WTC11 (cell line): ENCODE data around the gene ASS1. TPM values are rescaled to one million over a fixed set of nuclear protein-coding genes. Genes with fewer than 3 reads are reported as not detected.

Experiments used
- ATAC-seq: fragments of 200-7000 bp; cut with Tn5 transposase; 2 replicates; pipeline ENCODE4 v1.10.0; 2021; ENCODE audit warnings: mild to moderate bottlenecking, moderate library complexity
- CTCF ChIA-PET: fragments of 300-600 bp; sonication (Branson Sonifier 250); formaldehyde crosslinking; loops from one replicate; lab custom pipeline; 2021; ENCODE audit warnings: antibody characterized with exemption; lab: Charles Lee
- POLR2A ChIA-PET: fragments of 350-600 bp; sonication (Branson Sonifier 250); formaldehyde crosslinking; loops from one replicate; lab custom pipeline; 2021; ENCODE audit warnings: antibody characterized with exemption; lab: Charles Lee
- DNase-seq: peaks from one replicate; pipeline ENCODE4 v3.0.0; 2021; ENCODE audit warnings: low spot score
- H3K27ac Mint-ChIP-seq: 2 replicates; pipeline ENCODE4 v1.8.0; 2021; ENCODE audit warnings: mixed read lengths
- H3K27me3 Mint-ChIP-seq: 2 replicates; pipeline ENCODE4 v1.8.0; 2021; ENCODE audit warnings: low read depth, mild to moderate bottlenecking, moderate library complexity, mixed read lengths
- H3K36me3 Mint-ChIP-seq: 2 replicates; pipeline ENCODE4 v1.8.0; 2021; ENCODE audit warnings: mixed read lengths
- H3K4me1 Mint-ChIP-seq: 2 replicates; pipeline ENCODE4 v1.8.0; 2022; ENCODE audit warnings: mixed read lengths
- H3K4me3 Mint-ChIP-seq: 2 replicates; pipeline ENCODE4 v1.8.0; 2021; ENCODE audit warnings: mild to moderate bottlenecking, moderate library complexity, mixed read lengths
- H3K9me3 Mint-ChIP-seq: 2 replicates; pipeline ENCODE4 v1.8.0; 2021; ENCODE audit warnings: mixed read lengths
- EMX1 ChIP-seq: fragments of 250-450 bp; sonication (Bioruptor Pico); IDR thresholded peaks from 2 replicates; pipeline ENCODE4 v1.8.0; 2021; ENCODE audit warnings: mild to moderate bottlenecking
- ESRRA ChIP-seq: sonication (generic); formaldehyde crosslinking; IDR thresholded peaks from 2 replicates; pipeline ENCODE4 v1.8.1; 2022; ENCODE audit warnings: mild to moderate bottlenecking, missing genetic modification reagents, borderline replicate concordance
- GRHL2 ChIP-seq: fragments of 250-450 bp; sonication (Bioruptor Pico); IDR thresholded peaks from 2 replicates; pipeline ENCODE4 v1.8.0; 2022; ENCODE audit warnings: mild to moderate bottlenecking, moderate library complexity; ENCODE audit not compliant: insufficient replicate concordance, severe bottlenecking
- JUN ChIP-seq: sonication (generic); formaldehyde crosslinking; IDR thresholded peaks from 2 replicates; pipeline ENCODE4 v1.8.0; 2023; ENCODE audit warnings: mild to moderate bottlenecking, missing genetic modification reagents
- KAT7 ChIP-seq: sonication (generic); formaldehyde crosslinking; IDR thresholded peaks from 2 replicates; pipeline ENCODE4 v1.8.1; 2023; ENCODE audit warnings: missing genetic modification reagents, mild to moderate bottlenecking, borderline replicate concordance
- NFATC4 ChIP-seq: fragments of 250-450 bp; sonication (Bioruptor Pico); IDR thresholded peaks from 2 replicates; pipeline ENCODE4 v1.9.0; 2021; ENCODE audit warnings: mild to moderate bottlenecking
- NFE2L1 ChIP-seq: sonication (generic); formaldehyde crosslinking; IDR thresholded peaks from 2 replicates; pipeline ENCODE4 v1.8.1; 2023; ENCODE audit warnings: missing genetic modification reagents
- SMAD4 ChIP-seq: sonication (generic); formaldehyde crosslinking; IDR thresholded peaks from 2 replicates; pipeline ENCODE4 v1.8.0; 2022; ENCODE audit warnings: mild to moderate bottlenecking, missing genetic modification reagents
- SOX15 ChIP-seq: fragments of 250-450 bp; sonication (Bioruptor Pico); IDR thresholded peaks from 2 replicates; pipeline ENCODE4 v1.9.0; 2021; ENCODE audit warnings: mild to moderate bottlenecking
- SP1 ChIP-seq: sonication (generic); formaldehyde crosslinking; conservative IDR thresholded peaks from 2 replicates; pipeline ENCODE4 v1.8.1; 2022; ENCODE audit warnings: missing genetic modification reagents
- TP53 ChIP-seq: sonication (generic); formaldehyde crosslinking; IDR thresholded peaks from 2 replicates; pipeline ENCODE4 v1.8.1; 2023; ENCODE audit warnings: mild to moderate bottlenecking, missing genetic modification reagents
- ZBTB21 ChIP-seq: sonication (generic); formaldehyde crosslinking; IDR thresholded peaks from 2 replicates; pipeline ENCODE4 v1.8.1; 2023; ENCODE audit warnings: mild to moderate bottlenecking, missing genetic modification reagents, borderline replicate concordance
- ZNF121 ChIP-seq: sonication (generic); formaldehyde crosslinking; IDR thresholded peaks from 2 replicates; pipeline ENCODE4 v1.8.0; 2023; ENCODE audit warnings: missing genetic modification reagents
- ZNF138 ChIP-seq: sonication (generic); formaldehyde crosslinking; conservative IDR thresholded peaks from 2 replicates; pipeline ENCODE4 v1.8.1; 2022; ENCODE audit warnings: mild to moderate bottlenecking, moderate library complexity, missing genetic modification reagents
- ZNF396 ChIP-seq: fragments of 250-450 bp; sonication (Bioruptor Pico); IDR thresholded peaks from 2 replicates; pipeline ENCODE4 v1.8.0; 2021; ENCODE audit warnings: mild to moderate bottlenecking, moderate library complexity, borderline replicate concordance
- ZNF416 ChIP-seq: fragments of 250-450 bp; sonication (Bioruptor Pico); IDR thresholded peaks from 2 replicates; pipeline ENCODE4 v1.9.0; 2021; ENCODE audit warnings: mild to moderate bottlenecking, inconsistent platforms
- total RNA-seq: library from RNA; stranded (reverse); gene quantifications from 3 replicates; pipeline ENCODE4 v1.2.3, GENCODE V29; 2021
- TF ChIP-seq, protein P1 (sequence below): sonication (generic); formaldehyde crosslinking; IDR thresholded peaks from 2 replicates; pipeline ENCODE4 v1.8.0; 2023; ENCODE audit warnings: missing genetic modification reagents

The ASS1 gene
- total RNA-seq, 1 experiment from 2014 or later, result 95.7 TPM

DNA sequence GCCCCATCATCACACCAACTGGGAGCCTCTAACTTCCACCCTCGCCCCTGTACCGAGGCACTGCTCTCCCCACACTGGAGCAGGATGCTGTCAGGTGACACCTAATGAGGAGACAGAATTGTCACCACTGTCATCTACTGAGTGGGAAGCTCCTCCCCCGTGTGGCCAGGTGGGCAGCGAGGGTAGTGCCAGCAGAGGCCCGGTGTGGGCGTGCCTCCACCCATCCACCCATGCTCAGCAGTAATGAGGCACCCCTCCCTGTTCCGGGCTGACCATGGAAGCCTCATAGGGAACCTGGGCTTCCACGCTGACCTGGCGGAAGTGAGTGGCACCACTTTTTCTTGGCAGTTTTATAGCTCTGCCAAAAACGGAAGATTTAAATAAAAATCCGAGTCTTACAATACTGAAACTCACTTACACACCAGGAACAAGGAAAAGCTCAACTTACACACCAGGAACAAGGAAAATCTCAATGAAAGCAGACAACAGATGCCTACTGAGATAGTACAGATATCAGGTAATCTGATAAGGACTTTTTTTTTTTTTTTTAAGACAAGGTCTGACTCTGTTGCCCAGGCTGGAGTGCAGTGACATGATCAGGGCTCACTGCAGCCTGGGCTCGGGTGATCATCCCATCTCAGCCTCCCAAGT is 30.6 kb upstream of the ASS1 start:
- CTCF ChIA-PET, result no interaction called here
- H3K4me3 Mint-ChIP-seq, result no peak overlapping the region

DNA sequence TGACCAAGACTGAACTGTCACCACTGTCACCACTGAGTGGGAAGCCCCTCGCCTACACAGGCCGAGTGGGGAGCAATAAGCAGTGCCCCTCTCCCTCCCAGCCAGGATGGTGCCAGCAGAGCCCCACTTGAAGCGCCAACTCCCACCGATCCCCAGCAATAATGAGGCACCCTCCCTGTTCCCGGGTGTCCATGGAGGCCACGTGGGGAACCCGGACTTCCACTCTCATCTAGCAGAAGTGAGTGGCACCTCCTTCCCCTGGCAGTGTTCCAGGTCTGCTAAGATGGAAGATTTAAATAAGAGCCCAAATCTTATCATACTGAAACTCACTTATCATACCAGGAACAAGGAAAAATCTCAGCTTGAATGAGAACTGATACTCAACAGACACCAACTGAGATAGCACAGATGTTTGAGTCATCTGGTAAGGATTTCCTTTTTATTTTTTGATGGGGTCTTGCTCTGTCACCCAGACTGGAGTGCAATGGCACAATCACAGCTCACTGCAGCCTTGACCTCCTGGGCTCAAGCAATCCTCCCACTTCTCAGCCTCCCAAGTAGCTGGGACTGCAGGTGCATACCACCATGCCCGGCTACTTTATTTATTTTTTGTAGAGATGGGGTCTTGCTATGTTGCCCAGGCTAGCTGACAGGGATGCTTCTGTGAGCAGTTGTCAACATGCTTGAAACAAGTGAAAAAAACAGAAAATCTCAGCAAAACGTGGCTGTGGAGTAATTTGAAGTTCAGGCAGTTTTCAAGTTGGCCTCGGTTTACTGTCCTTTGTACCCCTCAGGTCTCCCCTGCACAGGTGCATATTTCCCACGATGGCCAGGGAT is 29.6 kb upstream of the ASS1 start:
- H3K27me3 Mint-ChIP-seq, result no peaks in the 10 kb centered on the region
- CTCF ChIA-PET, result interaction anchor here (0.6 kb wide), 1 partner anchor 1493 kb away, joined by 4 read pairs; no protein-coding TSS in a partner anchor
- H3K4me1 Mint-ChIP-seq, result no peaks in the 10 kb centered on the region
- ATAC-seq, result no peak
- no peak overlapping the region for H3K27ac Mint-ChIP-seq
- TF ChIP-seq KAT7 (CRISPR knock-in tag), result no peak
- TF ChIP-seq ZNF121 (CRISPR knock-in tag), result 0 out of 2 replicates have a peak, but pooled peaks have one; percentile 10
- no peak overlapping the region for H3K4me3 Mint-ChIP-seq
- DNase-seq, result no peak
- peaks cover 9% of the 10 kb centered on the region for H3K36me3 Mint-ChIP-seq
- peaks cover 9% of the 10 kb centered on the region for H3K9me3 Mint-ChIP-seq
- POLR2A ChIA-PET, result no interaction called here

More for the DNA sequence above, 30.6 kb upstream of the ASS1 start:
- Mint-ChIP-seq H3K36me3 (peaks cover 3% of the 10 kb centered on the region), H3K9me3 (peaks cover 2% of the 10 kb centered on the region), H3K27ac (no peak overlapping the region), H3K27me3 (no peaks in the 10 kb centered on the region), H3K4me1 (no peaks in the 10 kb centered on the region)
- DNase-seq, result no peak
- ATAC-seq, result no peak
- TF ChIP-seq ZNF416 (CRISPR knock-in tag) (no peak), ESRRA (CRISPR knock-in tag) (no peak), SP1 (CRISPR knock-in tag) (no peak), SOX15 (CRISPR knock-in tag) (no peak)
- POLR2A ChIA-PET, result no interaction called here

DNA sequence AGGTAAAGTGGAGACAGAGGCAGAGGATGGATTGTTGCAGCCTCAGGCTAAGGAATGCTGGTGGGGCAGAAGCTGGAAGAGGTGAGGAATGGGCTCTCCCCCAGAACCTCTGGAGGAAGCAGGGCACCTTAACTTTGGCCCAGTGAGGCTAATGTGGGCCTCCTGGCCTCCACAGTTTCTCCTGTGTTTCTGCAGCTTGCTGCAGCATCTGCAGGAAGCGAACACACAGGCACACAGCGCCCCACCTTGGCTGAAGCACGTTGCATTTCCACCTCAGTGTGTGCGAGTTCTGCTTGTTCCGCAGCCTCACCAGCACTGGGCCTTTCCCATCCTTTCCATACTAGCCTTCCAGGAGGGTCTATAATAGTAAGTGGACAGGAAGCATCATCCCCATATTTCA is 27.2 kb upstream of the ASS1 start:
- CTCF ChIA-PET, result interaction anchor here (0.6 to 1.1 kb wide), 6 partner anchors 14 to 292 kb away, joined by 3 to 6 read pairs (median 4); no protein-coding TSS in a partner anchor

DNA sequence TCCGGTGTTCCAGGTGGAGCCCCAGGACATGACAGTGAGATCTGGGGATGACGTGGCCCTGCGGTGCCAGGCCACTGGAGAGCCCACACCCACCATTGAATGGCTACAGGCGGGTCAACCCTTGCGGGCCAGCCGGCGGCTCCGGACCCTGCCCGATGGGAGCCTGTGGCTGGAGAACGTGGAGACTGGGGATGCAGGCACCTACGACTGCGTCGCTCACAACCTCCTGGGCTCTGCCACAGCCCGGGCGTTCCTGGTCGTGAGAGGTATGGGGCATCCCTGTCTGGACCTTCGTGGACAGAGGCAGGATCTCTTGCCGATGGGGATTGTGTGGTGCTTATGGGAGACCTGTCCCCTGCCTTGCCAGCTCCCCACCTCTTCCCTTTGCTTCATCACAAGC is 26.0 kb upstream of the ASS1 start:
- DNase-seq (no peak), ATAC-seq (no peak)
- Mint-ChIP-seq H3K27ac (no peak overlapping the region), H3K4me1 (peaks cover 21% of the 10 kb centered on the region), H3K27me3 (no peaks in the 10 kb centered on the region), H3K9me3 (peaks cover 9% of the 10 kb centered on the region), H3K4me3 (no peak overlapping the region), H3K36me3 (peaks cover 9% of the 10 kb centered on the region)
- TF ChIP-seq TP53 (no peak), ZNF416 (CRISPR knock-in tag) (no peak), JUN (CRISPR knock-in tag) (no peak), ZNF396 (no peak), EMX1 (CRISPR knock-in tag) (no peak), ZBTB21 (CRISPR knock-in tag) (no peak), GRHL2 (CRISPR knock-in tag) (no peak), NFE2L1 (no peak), NFATC4 (CRISPR knock-in tag) (no peak), ZNF138 (CRISPR knock-in tag) (no peak)
- TF ChIP-seq, protein P1, sequence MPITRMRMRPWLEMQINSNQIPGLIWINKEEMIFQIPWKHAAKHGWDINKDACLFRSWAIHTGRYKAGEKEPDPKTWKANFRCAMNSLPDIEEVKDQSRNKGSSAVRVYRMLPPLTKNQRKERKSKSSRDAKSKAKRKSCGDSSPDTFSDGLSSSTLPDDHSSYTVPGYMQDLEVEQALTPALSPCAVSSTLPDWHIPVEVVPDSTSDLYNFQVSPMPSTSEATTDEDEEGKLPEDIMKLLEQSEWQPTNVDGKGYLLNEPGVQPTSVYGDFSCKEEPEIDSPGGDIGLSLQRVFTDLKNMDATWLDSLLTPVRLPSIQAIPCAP, result no peak
- CTCF ChIA-PET, result no interaction called here
- POLR2A ChIA-PET, result no interaction called here

More for the DNA sequence above, 27.2 kb upstream of the ASS1 start:
- TF ChIP-seq ZNF121 (CRISPR knock-in tag) (0 out of 2 replicates have a peak, but pooled peaks have one; percentile 50), SMAD4 (CRISPR knock-in tag) (no peak)
- ATAC-seq (peak; percentile 49; the same call in 1 of the 2 replicates), DNase-seq (peak; percentile 48)
- Mint-ChIP-seq H3K36me3 (peaks cover 9% of the 10 kb centered on the region), H3K27ac (no peak overlapping the region; the same call in 1 of the 2 replicates), H3K4me3 (no peak overlapping the region), H3K27me3 (no peaks in the 10 kb centered on the region), H3K4me1 (peaks cover 17% of the 10 kb centered on the region), H3K9me3 (peaks cover 9% of the 10 kb centered on the region)
- POLR2A ChIA-PET, result no interaction called here
